WTC11 (cell line): Measurements from ENCODE around the gene IL1R1.

ENCODE experiments used
- AFF4 ChIP-seq: sonication (generic); formaldehyde crosslinking; IDR thresholded peaks from 2 replicates; pipeline ENCODE4 v1.8.1; 2023; ENCODE audit warnings: mild to moderate bottlenecking, missing genetic modification reagents, borderline replicate concordance
- CTCF ChIP-seq: fragments of 200-600 bp; IDR thresholded peaks from 2 replicates; pipeline ENCODE4 v1.8.0; 2022; ENCODE audit warnings: antibody characterized with exemption
- HMGXB4 ChIP-seq: sonication (generic); formaldehyde crosslinking; IDR thresholded peaks from 2 replicates; pipeline ENCODE4 v1.8.1; 2023; ENCODE audit warnings: mild to moderate bottlenecking, moderate library complexity, missing genetic modification reagents
- MXD4 ChIP-seq: fragments of 250-450 bp; sonication (Bioruptor Pico); IDR thresholded peaks from 2 replicates; pipeline ENCODE4 v1.8.0; 2021; ENCODE audit warnings: mild to moderate bottlenecking, moderate library complexity, borderline replicate concordance
- NFYB ChIP-seq: sonication (generic); formaldehyde crosslinking; conservative IDR thresholded peaks from 2 replicates; pipeline ENCODE4 v1.8.0; 2022; ENCODE audit warnings: low read depth, missing genetic modification reagents

- TF ChIP-seq HMGXB4 (CRISPR knock-in tag) (no peak), CTCF (no peak), AFF4 (CRISPR knock-in tag) (no peak), MXD4 (no peak), NFYB (CRISPR knock-in tag) (no peak)
Observed at GRCh38 chr2:102187496-102188150, 45.1 kb downstream of the IL1R1 start.
